HG02981 (cell line): ENCODE results near the gene XYLT1.

ENCODE experiments used
- ATAC-seq: cut with Tn5 transposase; IDR thresholded peaks from one replicate; pipeline ENCODE4 v1.9.1; 2021; ENCODE audit warnings: mild to moderate bottlenecking, moderate library complexity; ENCODE audit not compliant: unreplicated experiment

The XYLT1 gene

DNA sequence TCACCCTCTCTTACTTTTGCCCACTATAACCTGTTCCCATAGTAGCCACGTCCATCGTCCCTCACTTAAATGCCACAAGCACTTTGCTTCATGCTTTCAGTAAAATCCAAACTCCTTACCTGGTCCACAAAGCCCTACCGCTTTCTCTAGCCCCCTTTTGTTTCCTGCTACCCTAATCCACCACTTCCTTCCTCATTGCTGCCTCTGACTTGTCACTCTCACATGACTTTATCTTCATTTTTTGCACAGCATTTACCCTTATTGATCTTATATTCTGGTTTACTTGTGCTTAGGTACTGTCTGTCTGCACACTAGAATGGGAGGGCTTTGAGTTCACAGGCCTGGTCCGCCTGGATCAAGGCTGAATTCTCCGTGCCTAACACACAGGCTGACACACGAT is 340.0 kb downstream of the XYLT1 start:
- ATAC-seq = no peak

DNA sequence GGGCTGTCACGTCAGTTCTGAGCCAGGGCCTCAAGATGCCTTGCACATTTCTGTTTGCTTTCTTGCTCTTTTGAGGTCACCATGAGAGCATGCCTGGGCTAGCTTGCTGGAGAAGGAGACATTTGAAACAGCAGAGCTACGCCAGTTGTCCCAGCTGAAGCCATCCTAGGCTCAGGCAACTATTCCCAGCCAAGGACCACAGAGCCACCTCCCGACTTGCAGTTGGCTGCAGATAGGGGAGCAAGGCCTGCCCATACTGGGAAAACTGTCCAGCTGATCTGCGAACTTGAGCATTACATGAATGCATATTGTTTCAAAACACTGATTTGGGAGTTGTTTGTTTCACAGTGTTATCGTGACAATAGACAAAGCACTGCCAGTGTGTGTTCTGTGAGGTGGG is 340.8 kb downstream of the XYLT1 start:
- ATAC-seq = no peak

DNA sequence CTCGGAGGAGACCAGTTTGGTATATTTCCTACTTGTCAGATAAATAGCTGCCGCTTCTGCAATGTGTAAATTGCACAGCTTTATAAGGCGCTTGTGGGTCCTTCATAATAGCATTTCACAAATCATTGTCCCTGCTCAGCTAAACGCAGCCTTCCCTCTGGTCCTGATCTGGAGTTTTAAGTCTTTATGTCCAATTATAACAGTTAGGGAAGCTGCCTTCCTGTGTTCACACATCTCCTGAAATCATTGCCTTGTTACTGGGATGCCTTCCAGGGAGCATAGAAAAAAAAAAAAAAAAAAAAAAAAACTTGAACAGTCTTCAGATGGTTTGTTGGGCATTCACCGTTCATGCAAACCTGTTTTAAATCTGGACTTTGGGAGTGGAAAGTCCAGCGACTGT is 342.0 kb downstream of the XYLT1 start:
- no peak for ATAC-seq

DNA sequence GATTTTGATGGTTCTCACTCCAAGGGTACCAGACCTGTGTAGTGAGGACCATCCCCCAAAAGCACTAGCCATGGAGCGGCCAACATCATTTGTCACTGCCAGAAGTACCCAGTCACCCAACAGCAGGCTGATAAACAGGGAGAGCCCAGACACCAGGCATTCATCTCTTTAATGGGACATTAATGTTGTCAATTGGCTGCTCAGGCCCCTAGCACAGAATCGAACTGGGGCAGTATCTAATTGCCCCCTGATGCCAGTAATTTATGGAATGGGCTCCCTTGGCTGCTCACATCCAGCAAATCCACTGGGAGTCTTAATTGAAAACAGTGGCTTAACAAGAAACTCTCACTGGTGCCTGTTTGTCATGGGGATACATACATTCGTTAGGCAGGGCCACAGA is 344.6 kb downstream of the XYLT1 start:
- no peak for ATAC-seq

DNA sequence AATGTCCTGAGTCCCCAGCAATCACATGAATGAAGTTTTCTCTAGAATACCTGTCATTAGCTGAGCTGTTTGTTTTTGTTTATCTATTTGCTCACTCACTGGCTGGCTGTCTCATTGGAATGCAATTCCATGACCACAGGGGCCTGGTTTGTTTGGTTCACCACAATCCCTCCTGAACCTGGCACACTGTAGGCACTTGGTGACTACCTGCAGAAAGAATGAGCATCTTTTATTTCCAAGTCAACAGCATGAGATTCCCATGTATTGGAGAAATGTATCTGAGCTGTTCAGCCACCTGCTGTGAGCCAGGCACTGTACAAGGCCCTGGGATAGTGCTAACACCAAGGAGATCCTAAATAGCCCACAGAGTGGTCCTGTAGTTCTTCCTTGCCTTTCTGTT is 345.1 kb downstream of the XYLT1 start:
- ATAC-seq = no peak

DNA sequence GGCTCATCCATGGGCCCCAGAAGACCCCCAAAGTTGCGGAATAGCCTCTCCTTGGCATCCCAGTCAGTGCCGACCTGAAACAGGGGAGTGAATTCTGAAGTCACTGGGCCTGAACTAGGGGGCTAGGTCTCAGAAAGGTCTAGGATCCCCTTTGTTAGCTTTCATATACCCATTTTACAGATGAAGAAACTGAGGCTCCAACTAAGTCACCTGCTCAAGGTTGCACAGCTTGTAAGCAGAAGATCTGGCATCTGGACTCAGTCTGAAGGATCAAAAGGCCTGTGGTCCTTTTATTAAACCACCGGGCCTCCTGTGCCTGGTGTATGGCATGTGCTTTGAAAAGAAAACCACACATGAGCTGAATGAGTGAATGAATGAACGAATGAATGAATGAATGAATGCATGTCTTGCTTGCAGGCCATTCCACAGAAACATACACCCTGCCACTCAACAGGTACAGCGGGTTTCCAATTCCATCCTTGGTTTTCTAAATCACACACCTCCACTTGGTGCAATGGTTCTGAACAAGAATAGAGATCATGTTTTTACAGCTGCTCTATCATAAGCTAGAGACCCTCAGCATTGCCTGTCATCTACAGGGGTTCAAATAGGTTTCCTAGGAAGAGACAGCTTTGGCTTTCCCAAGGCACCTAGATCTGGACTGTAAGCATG is 352.7 kb downstream of the XYLT1 start:
- ATAC-seq = no peak

DNA sequence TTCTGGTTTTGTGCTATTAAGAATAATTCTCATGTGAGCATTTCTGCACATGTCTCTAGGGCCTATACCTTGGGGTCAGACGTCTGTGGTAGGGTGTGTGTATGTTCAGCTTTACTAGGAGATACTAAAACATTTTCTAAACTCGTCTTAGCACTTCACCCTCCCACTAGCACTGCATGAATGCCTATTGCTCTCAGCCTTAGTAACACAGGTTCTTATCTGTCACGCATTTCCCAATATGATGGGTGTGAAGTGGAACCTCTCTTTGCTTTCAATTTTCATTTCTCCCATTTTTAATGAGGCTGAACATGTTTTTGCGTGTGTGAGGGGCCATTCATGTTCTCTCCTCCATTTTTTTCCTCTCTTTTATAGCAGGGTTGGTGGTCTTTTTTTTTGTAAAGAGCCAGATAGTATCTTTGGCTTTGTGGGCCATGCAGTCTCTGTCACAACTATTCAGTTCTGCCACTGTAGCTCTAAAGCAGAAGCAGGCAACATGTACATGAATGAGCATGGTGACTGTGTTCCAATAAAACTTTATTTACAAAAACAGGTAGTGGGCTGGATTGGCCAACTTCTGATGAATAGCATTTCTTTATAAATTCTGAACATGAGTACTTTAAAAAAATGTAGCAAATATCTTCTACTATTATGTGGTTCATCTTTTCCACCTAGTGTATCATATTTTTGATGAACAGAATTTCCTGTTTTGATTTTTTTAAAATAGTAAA is 354.0 kb downstream of the XYLT1 start:
- ATAC-seq = no peak

DNA sequence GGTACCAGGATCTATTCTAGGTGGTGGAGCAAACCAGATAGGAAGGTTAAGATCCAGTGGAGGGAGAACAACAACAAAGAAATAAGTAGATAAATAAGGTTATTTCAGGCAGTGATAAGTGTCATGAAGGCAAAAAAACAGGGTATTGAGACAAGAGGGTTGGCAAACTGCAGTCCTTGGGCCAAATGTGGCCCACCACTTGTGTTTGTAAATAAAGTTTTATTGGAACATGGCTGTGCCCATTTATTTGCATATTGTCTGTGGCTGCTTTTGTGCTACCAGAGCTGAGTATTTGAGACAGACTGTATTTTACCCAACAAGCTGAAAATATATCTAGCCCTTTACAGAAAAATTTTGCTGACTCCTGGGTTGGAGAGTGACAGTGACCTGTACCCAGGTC is 361.3 kb downstream of the XYLT1 start:
- no peak for ATAC-seq

DNA sequence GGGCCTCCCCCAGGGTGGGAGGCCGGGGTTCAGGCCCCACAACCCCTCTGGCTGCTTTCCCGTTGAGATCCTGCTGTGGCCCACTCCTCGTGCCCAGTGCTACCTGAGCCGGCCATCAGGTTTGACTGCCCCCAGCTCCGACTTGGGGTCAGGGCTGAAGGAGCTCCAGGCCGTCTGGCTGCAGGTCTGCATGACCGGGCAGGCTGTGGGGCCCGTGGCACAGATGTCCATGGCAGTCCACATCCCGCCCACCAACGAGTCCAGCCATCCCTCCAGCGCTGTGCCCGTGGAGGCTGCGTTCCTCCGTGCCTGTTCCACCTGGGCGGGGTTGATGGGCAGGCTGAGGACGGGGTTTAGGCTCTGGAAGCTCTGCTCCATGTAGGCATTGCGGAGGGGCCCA is 362.2 kb downstream of the XYLT1 start:
- no peak for ATAC-seq

DNA sequence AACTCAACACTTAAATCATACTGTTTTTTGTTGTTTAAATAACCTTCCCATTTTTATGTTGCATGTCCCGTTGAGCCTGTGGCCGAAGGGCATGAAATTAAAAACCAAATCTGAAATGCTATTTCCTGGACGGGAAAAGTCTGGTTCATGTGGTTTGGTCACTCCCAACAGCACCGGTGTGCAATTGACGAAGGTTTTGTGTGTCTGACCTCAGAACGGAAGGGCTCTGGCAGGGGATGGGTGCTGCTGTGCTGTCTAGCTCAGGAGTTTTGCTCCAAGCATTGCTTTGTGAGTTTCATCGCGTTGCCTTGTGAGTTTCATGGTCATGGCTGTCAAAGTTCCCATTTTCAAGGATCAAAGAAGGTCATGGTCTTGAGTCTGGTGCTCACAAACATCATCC is 363.3 kb downstream of the XYLT1 start:
- ATAC-seq = no peak

DNA sequence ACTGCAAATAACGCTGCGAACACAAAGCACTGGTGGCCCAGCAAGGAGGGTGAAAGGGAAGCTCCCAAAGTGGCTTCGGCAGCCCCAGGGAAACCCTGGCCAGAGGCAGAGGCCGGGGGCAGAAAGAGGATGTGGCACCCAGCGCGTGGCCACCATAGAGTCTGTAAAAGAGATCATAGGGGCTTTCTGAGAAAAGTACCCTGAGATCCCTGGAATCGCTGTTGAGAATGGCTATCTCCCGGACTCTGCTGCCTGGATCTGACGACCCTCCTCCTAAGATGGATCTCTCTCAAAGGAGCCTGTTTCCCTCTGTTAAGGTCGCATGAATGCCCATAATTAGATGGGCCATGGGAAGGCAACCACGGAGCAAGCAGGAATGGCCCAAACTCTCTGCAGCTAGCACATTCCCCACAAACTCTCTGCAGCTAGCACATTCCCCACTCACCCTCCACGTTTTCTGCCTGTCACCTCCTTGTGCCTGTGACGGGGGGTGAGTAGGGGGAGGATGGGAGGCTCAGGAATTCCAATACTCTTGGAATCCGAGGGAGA is 364.4 kb downstream of the XYLT1 start:
- ATAC-seq = no peak

DNA sequence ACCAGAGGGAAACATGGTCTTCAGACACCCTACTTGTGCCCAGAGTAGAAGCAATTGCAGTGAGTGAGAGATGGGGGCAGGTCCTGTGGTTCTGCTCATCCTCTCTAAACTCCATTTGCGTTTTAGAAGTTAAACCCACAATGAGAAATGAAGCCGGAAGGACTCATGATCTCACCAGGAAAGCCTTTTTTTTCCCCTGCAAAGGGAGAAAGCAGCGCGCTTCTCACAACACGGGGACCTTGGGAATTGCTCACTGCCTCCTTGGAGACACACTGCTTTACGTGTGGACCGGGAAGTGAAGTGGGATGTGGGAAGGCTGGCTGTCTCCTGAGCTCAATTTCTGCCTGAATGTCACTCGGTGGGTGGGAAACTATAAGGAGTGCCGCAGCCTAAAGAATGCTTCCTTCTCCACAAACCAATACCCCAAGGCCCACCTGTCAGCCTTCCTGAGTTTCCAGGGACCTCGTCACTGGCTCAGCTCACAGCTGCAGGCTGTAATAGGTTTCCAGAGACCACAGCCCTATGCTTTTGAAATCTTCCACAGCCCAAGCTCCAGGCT is 365.4 kb downstream of the XYLT1 start:
- no peak for ATAC-seq

DNA sequence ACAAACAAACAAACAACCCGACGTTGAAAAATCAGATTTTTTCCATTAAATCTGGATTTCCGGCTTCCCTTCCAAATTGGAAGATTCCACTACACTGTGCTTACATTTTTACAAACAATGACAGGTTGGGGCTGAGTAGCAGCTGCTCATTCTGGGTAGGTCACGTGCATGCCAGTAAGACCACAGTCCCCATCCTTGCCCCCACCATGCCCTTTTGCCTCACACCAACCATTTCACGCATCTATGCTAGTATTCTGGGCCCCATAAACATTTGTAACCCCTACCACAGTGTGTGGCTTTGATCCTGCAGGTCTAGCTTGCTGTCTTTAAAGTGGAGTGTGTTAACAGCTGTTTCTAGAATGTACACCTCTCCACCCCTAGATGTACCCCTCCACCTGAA is 366.1 kb downstream of the XYLT1 start:
- ATAC-seq = no peak

DNA sequence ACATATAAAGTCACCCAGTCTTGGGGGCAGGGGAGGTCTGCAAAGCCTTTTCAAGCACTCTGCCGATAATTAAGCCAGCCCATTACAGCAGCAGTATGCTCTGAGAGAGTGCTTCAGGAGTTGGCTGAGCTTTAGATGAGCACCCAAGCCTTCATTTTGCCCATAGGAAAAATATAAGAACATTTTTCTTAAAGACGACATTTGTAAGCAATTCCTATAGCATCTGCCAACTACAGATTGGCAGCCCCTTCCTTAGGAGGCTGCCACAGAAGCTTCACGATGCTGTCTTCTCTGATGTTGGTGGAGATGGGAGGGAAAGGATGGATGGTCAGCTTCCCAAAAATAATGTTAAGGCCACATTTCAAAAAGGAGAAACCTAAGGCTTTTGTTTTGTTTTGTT is 367.5 kb downstream of the XYLT1 start:
- ATAC-seq = no peak

DNA sequence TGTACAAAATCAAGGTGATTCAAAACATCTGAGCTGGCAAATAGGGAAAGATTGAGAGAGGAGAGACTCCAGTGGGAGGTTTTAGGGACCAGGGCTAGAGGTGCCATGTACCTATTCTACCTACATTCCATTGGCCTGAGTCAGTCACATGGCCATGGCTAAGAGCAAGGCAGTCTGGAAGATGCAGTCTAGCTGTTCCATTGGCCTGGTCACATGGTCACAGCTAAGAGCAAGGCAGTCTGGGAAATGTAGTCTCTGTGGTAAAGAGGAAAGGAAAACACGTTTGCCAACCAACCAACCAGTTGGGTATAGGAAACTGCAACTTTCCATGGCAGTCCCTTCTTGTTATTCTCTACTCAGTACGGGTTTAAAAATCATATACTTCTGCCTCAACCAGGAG is 369.1 kb downstream of the XYLT1 start:
- ATAC-seq = no peak

DNA sequence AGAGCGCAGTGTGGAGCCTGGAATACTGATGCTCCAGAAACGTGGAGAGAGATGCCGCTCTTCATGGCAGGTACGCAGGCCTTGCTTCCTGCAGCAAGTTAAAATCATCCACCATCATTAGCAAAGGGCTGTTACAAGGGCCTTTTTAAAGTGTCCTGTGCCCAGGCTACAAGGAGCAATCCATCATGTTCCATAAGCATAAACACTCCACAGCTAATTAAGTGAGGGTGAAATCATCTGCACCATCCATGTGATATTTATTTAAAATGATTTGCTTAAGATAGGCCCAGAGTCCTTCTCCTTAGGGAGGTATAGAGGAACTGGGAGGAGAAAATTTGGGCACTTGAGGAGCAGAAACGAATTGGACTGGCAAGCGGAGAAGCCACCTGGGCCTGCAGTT is 372.1 kb downstream of the XYLT1 start:
- no peak for ATAC-seq

DNA sequence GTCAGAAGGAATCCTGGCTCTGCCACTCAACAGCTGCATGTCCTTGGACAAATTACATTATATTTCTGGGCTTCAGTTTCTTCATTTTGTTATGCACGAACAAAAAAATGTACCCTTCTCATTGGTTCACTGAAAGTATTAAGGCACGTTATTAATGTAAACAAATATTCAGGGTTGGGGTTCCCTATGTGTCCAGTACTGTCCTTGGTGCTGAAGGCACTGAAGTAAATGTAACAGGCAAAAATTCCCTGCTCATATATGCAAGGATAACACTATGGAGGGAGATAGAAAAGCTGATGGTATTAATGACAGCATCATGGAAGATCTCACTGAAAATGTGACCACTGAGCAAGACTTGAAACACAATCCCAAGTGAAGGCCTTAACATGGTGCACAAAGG is 386.6 kb downstream of the XYLT1 start:
- ATAC-seq = no peak

DNA sequence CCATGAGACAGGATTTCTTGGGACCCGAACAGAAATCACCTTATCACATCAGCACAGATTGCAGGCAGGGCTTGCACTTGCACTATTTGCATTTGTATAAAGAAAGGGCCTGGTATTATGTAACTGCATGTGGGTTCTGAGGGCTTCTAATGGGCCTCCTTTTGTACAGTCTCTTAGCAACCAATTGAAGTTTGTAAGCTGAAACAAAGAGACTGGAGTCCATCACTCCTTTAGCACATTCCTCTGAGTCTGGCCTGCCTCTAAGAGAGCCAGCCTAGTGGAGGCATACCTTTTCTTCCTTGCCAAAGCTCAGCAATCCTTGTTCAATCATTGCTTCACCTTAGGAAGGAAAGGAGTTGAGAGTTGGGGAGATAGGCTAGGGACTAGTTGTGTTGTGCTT is 387.1 kb downstream of the XYLT1 start:
- ATAC-seq = no peak

DNA sequence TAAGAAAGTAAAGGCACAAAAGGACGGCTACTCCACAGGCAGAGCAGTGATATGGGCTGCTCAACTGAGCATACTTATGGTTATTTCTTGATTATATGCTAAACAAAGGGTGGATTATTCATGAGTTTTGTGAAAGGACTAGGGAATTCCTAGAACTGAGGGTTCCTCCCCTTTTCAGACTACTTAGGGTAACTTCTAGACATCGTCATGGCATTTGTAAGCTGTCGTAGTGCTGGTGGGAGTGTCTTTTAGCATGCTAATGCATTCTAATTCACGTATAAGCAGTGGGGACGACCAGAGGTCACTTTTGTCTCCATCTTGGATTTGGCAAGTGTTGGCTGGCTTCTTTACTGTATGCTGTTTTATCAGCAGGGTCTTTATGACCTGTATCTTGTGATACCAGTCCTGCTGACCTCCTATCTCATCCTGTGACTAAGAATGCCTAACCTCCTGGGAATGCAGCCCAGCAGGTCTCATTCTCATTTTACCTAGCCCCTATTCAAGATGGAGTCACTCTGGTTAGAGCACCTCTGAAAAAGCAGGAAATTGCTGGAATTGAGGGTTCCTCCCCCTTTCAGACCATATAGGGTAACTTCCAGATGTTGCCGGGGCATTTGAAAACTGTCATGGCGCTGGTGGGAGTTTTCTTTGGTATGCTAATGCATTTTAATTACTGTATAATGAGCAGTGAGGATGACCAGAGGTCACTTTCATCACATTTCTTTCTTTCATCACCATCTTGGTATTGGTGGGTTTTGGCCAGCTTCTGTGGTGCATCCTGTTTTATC is 388.5 kb downstream of the XYLT1 start:
- no peak for ATAC-seq

DNA sequence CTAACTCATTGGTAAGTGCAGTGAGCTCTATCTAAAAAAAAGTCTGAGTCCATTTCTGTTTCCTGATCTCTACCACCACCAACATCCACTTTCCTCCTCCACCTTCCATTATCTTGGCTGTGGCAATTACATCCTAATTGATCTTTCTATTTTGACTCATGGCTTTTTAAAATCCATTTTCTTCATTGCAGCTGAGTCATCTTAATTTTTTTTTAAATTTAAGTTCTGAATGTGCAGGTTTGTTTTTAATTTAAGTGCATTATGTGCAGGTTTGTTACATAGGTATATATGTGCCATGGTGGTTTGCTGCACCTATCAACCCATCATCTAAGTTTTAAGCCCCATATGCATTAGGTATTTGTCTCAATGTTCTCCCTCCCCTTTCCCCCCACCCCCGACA is 390.7 kb downstream of the XYLT1 start:
- no peak for ATAC-seq

DNA sequence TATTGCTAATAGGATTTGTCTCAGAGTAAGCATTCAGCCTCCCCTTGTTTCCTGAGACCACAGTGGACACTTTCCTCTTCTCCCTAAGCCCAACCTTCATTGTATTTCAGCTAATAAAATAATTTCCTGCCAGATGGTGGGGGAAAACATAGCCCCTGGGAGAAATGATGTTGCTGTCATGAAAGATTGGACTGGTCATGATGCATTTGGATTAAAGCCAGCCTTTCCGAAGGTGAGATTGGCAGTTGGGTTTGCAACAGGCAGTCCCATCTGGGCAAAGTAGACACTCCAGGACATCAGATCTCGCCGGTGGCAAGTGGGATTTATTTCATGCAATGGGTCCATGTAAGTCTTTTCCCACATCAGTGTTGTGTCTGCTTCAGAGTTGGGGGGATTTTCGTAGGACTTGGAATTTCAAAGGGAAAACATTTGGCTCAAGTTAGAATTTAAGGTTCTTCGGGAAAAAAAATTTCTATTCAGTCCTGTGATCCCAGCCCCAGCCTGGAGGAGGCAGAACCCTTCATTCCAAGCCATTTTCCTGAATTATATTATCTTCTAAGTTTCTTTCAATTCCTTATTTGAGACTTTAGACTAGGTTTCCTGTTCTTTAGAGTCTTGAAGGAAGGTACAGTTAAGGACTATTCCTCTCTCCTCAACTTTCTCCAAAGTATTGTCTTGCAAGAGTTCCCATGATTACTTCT is 391.7 kb downstream of the XYLT1 start:
- no peak for ATAC-seq
